Measurements from ENCODE around the gene SAP30BP. TPM values are rescaled to one million over a fixed set of nuclear protein-coding genes. Genes with fewer than 3 reads are reported as not detected.

The SAP30BP gene
- 79.3 and 90.7 TPM in 2 replicates for total RNA-seq (2014; rRNA removed; shearing (Covaris generic))

GRCh38 chr17:75666959-75667790 is at the start of gene SAP30BP, which contains the start of gene RECQL5:
Gene SAP30BP (plus strand): TSS chr17:75667338. CDS start chr17:75667373, 35 bp downstream.
Gene RECQL5 (minus strand): TSS chr17:75667154. CDS start chr17:75666557, 597 bp downstream.

GRCh38 chr17:75632863-75633485 is 34.2 kb upstream of the SAP30BP start, which contains the start of gene SMIM5:
Gene SMIM5 (plus strand): TSS chr17:75633434. CDS start chr17:75640202, 6,768 bp downstream.

GRCh38 chr17:75720656-75721462 is 53.7 kb downstream of the SAP30BP start, which contains the start of gene ITGB4:
Gene ITGB4 (plus strand): TSS chr17:75721459. CDS start chr17:75724704, 3,245 bp downstream.

Other genes starting within 250 kb of the SAP30BP start
- gene TMEM94, start 210.7 kb upstream of the SAP30BP start, total RNA-seq (2014; rRNA removed; shearing (Covaris generic)) = 21.4 and 25.2 TPM in 2 replicates
- gene CASKIN2, start 151.8 kb upstream of the SAP30BP start, total RNA-seq (2014; rRNA removed; shearing (Covaris generic)) = 10.3 and 10.5 TPM in 2 replicates
- gene TSEN54, start 150.8 kb upstream of the SAP30BP start, total RNA-seq (2014; rRNA removed; shearing (Covaris generic)) = 18.9 and 22.1 TPM in 2 replicates
- gene LLGL2, start 141.6 kb upstream of the SAP30BP start, total RNA-seq (2014; rRNA removed; shearing (Covaris generic)) = 6.6 and 7.1 TPM in 2 replicates
- gene MYO15B, start 79.5 kb upstream of the SAP30BP start, total RNA-seq (2014; rRNA removed; shearing (Covaris generic)) = 6.4 and 6.9 TPM in 2 replicates
- gene SMIM5, start 33.9 kb upstream of the SAP30BP start, total RNA-seq (2014; rRNA removed; shearing (Covaris generic)) = 0.57 and 1.2 TPM in 2 replicates
- 35.4 and 42.6 TPM in 2 replicates for gene RECQL5, start 184 bp upstream of the SAP30BP start, total RNA-seq (2014; rRNA removed; shearing (Covaris generic))
- 48.4 and 56.9 TPM in 2 replicates for gene ITGB4, start 54.1 kb downstream of the SAP30BP start, total RNA-seq (2014; rRNA removed; shearing (Covaris generic))
- 54.3 and 57.9 TPM in 2 replicates for gene GALK1, start 97.9 kb downstream of the SAP30BP start, total RNA-seq (2014; rRNA removed; shearing (Covaris generic))
- 16.6 and 18.8 TPM in 2 replicates for gene UNK, start 117.5 kb downstream of the SAP30BP start, total RNA-seq (2014; rRNA removed; shearing (Covaris generic))
- gene UNC13D, start 177.1 kb downstream of the SAP30BP start, total RNA-seq (2014; rRNA removed; shearing (Covaris generic)) = 3.2 and 6.2 TPM in 2 replicates
- gene WBP2, start 188.0 kb downstream of the SAP30BP start, total RNA-seq (2014; rRNA removed; shearing (Covaris generic)) = 32.0 and 41.2 TPM in 2 replicates
- 29.5 and 30.5 TPM in 2 replicates for gene TRIM47, start 211.2 kb downstream of the SAP30BP start, total RNA-seq (2014; rRNA removed; shearing (Covaris generic))
- gene TRIM65, start 229.6 kb downstream of the SAP30BP start, total RNA-seq (2014; rRNA removed; shearing (Covaris generic)) = 28.4 and 29.8 TPM in 2 replicates
- gene MRPL38, start 237.5 kb downstream of the SAP30BP start, total RNA-seq (2014; rRNA removed; shearing (Covaris generic)) = 46.1 and 62.3 TPM in 2 replicates